HEK293 (cell line): ENCODE data around the gene PRDM11.
A peak's percentile ranks its signal among the peaks of the same experiment; 100 is the strongest.

ENCODE experiments used
- CTCF ChIA-PET: fragments of 350-600 bp; formaldehyde crosslinking; extraction: SDS; loops from one replicate; lab custom pipeline; 2021; ENCODE audit warnings: antibody characterized with exemption; lab: Yijun Ruan, JAX
- POLR2A ChIA-PET: fragments of 300-600 bp; formaldehyde crosslinking; extraction: SDS; loops from one replicate; lab custom pipeline; 2020; ENCODE audit warnings: antibody characterized with exemption, inconsistent platforms; lab: Yijun Ruan, JAX
- H3K27ac ChIP-seq: fragments of 200-500 bp; sonication (Bioruptor generic); 2 replicates; pipeline ENCODE4 v1.5.1; 2014; ENCODE audit warnings: low read depth, low read length, control low read depth, inconsistent platforms; ENCODE audit errors: extremely low read depth
- H3K36me3 ChIP-seq, 2 experiments: fragments of 200-500 bp in 1 of 2; sonication (Bioruptor generic) in 1 of 2; 1 replicate in 1 of 2; 2 replicates in 1 of 2; pipeline ENCODE4 v1.5.1; 2014 to 2017; ENCODE audit warnings: inconsistent platforms in 2 of 2, low read length in 2 of 2; ENCODE audit not compliant: control insufficient read depth in 2 of 2, insufficient read depth in 1 of 2
- H3K4me1 ChIP-seq: fragments of 200-500 bp; sonication (Bioruptor generic); 2 replicates; pipeline ENCODE4 v1.5.1; 2014; ENCODE audit warnings: mild to moderate bottlenecking, low read length, inconsistent platforms; ENCODE audit not compliant: control insufficient read depth, insufficient read depth
- H3K4me3 ChIP-seq: 2 replicates; pipeline ENCODE4 v1.5.1; 2011; ENCODE audit warnings: low read depth, mild to moderate bottlenecking, control low read depth, low read length, moderate library complexity
- H3K9me3 ChIP-seq: fragments of 200-500 bp; sonication (Bioruptor generic); 2 replicates; pipeline ENCODE4 v1.5.1; 2014; ENCODE audit warnings: low read depth, low read length, inconsistent platforms; ENCODE audit not compliant: control insufficient read depth, insufficient read depth
- FEZF1 ChIP-seq: fragments of 450-650 bp; formaldehyde crosslinking; IDR thresholded peaks from 2 replicates; pipeline ENCODE4 v1.5.1; 2016; ENCODE audit warnings: missing biosample characterization, missing genetic modification characterization
- KLF17 ChIP-seq: fragments of 450-650 bp; formaldehyde crosslinking; IDR thresholded peaks from 2 replicates; pipeline ENCODE4 v1.5.1; 2016; ENCODE audit warnings: missing biosample characterization, missing genetic modification characterization
- MEIS1 ChIP-seq: sonication (generic); formaldehyde crosslinking; IDR thresholded peaks from 2 replicates; pipeline ENCODE4 v1.8.1; 2022; ENCODE audit warnings: missing genetic modification reagents, mild to moderate bottlenecking, borderline replicate concordance
- OSR2 ChIP-seq: fragments of 450-650 bp; formaldehyde crosslinking; IDR thresholded peaks from 2 replicates; pipeline ENCODE4 v1.5.1; 2016; ENCODE audit warnings: missing biosample characterization, missing genetic modification characterization
- REPIN1 ChIP-seq: fragments of 450-650 bp; formaldehyde crosslinking; IDR thresholded peaks from 2 replicates; pipeline ENCODE4 v1.5.1; 2017; ENCODE audit warnings: missing biosample characterization, missing genetic modification characterization, low read depth
- WT1 ChIP-seq: fragments of 450-650 bp; formaldehyde crosslinking; IDR thresholded peaks from 2 replicates; pipeline ENCODE4 v1.5.1; 2016; ENCODE audit warnings: missing biosample characterization, missing genetic modification characterization
- ZBTB20 ChIP-seq: fragments of 450-650 bp; formaldehyde crosslinking; IDR thresholded peaks from 2 replicates; pipeline ENCODE4 v1.5.1; 2016; ENCODE audit warnings: missing biosample characterization, missing genetic modification characterization
- ZBTB21 ChIP-seq: fragments of 450-650 bp; formaldehyde crosslinking; IDR thresholded peaks from 2 replicates; pipeline ENCODE4 v1.5.1; 2017; ENCODE audit warnings: missing biosample characterization, missing genetic modification characterization
- ZFHX2 ChIP-seq: fragments of 450-650 bp; formaldehyde crosslinking; conservative IDR thresholded peaks from 2 replicates; pipeline ENCODE4 v1.5.1; 2016; ENCODE audit warnings: missing biosample characterization, missing genetic modification characterization
- ZFP37 ChIP-seq: fragments of 450-650 bp; formaldehyde crosslinking; IDR thresholded peaks from 2 replicates; pipeline ENCODE4 v1.5.1; 2016; ENCODE audit warnings: missing biosample characterization, missing genetic modification characterization
- ZNF155 ChIP-seq: fragments of 450-650 bp; formaldehyde crosslinking; IDR thresholded peaks from 2 replicates; pipeline ENCODE4 v1.5.1; 2016; ENCODE audit warnings: missing biosample characterization, missing genetic modification characterization
- ZNF157 ChIP-seq: fragments of 450-650 bp; formaldehyde crosslinking; IDR thresholded peaks from 2 replicates; pipeline ENCODE4 v1.5.1; 2016; ENCODE audit warnings: missing biosample characterization, missing genetic modification characterization
- ZNF175 ChIP-seq: fragments of 450-650 bp; formaldehyde crosslinking; IDR thresholded peaks from 2 replicates; pipeline ENCODE4 v1.5.1; 2016; ENCODE audit warnings: missing biosample characterization, missing genetic modification characterization
- ZNF211 ChIP-seq: fragments of 450-650 bp; formaldehyde crosslinking; IDR thresholded peaks from 2 replicates; pipeline ENCODE4 v1.5.1; 2016; ENCODE audit warnings: low read depth, missing biosample characterization, missing genetic modification characterization
- ZNF266 ChIP-seq: fragments of 450-650 bp; formaldehyde crosslinking; IDR thresholded peaks from 2 replicates; pipeline ENCODE4 v1.5.1; 2016; ENCODE audit warnings: missing biosample characterization, missing genetic modification characterization, low read depth
- ZNF350 ChIP-seq: fragments of 450-650 bp; formaldehyde crosslinking; IDR thresholded peaks from 2 replicates; pipeline ENCODE4 v1.5.0; 2017; ENCODE audit warnings: missing biosample characterization, mild to moderate bottlenecking, missing genetic modification characterization
- ZNF423 ChIP-seq: fragments of 450-650 bp; formaldehyde crosslinking; IDR thresholded peaks from 2 replicates; pipeline ENCODE4 v1.5.1; 2016; ENCODE audit warnings: missing biosample characterization, missing genetic modification characterization
- ZNF433 ChIP-seq: fragments of 450-650 bp; formaldehyde crosslinking; IDR thresholded peaks from 2 replicates; pipeline ENCODE4 v1.5.1; 2016; ENCODE audit warnings: missing biosample characterization, missing genetic modification characterization, low read depth
- ZNF48 ChIP-seq: fragments of 450-650 bp; formaldehyde crosslinking; IDR thresholded peaks from 2 replicates; pipeline ENCODE4 v1.5.1; 2016; ENCODE audit warnings: missing biosample characterization, missing genetic modification characterization
- ZNF510 ChIP-seq: fragments of 450-650 bp; formaldehyde crosslinking; IDR thresholded peaks from 2 replicates; pipeline ENCODE4 v1.5.1; 2018; ENCODE audit warnings: mild to moderate bottlenecking, missing genetic modification characterization, missing biosample characterization; ENCODE audit not compliant: insufficient replicate concordance
- ZNF623 ChIP-seq: fragments of 450-650 bp; formaldehyde crosslinking; IDR thresholded peaks from 2 replicates; pipeline ENCODE4 v1.5.1; 2016; ENCODE audit warnings: missing biosample characterization, missing genetic modification characterization
- ZNF654 ChIP-seq: fragments of 450-650 bp; formaldehyde crosslinking; IDR thresholded peaks from 2 replicates; pipeline ENCODE4 v1.5.1; 2016; ENCODE audit warnings: low read depth, missing biosample characterization, missing genetic modification characterization
- ZSCAN5A ChIP-seq: fragments of 450-650 bp; formaldehyde crosslinking; IDR thresholded peaks from 2 replicates; pipeline ENCODE4 v1.5.1; 2016; ENCODE audit warnings: missing biosample characterization, missing genetic modification characterization

Gene PRDM11

GRCh38 chr11:45155627-45156180 is 9.3 kb downstream of the PRDM11 start:
- Histone ChIP-seq H3K36me3 (no peaks in the 10 kb centered on the region), H3K4me1 (no peaks in the 10 kb centered on the region), H3K27ac (no peak overlapping the region), H3K4me3 (no peak overlapping the region), H3K9me3 (no peaks in the 10 kb centered on the region)
- ChIA-PET CTCF (interaction anchor here (0.5 to 0.7 kb wide), 3 partner anchors 45 to 148 kb away, joined by 3 read pairs; no protein-coding TSS in a partner anchor), POLR2A (no interaction called here)
- TF ChIP-seq ZNF423 (tag by site-specific recombination): no peak
- TF ChIP-seq ZNF510 (tag by site-specific recombination): no peak
- TF ChIP-seq ZNF654: no peak
- no peak for TF ChIP-seq ZSCAN5A (tag by site-specific recombination)
- no peak for TF ChIP-seq ZNF623 (tag by site-specific recombination)
- no peak for TF ChIP-seq ZNF175 (tag by site-specific recombination)
- TF ChIP-seq REPIN1 (tag by site-specific recombination): no peak
- TF ChIP-seq ZNF157 (tag by site-specific recombination): no peak
- TF ChIP-seq ZFP37 (tag by site-specific recombination): no peak
- TF ChIP-seq ZNF155 (tag by site-specific recombination): no peak
- TF ChIP-seq ZBTB21 (tag by site-specific recombination): no peak
- TF ChIP-seq ZNF350 (tag by site-specific recombination): no peak
- no peak for TF ChIP-seq ZNF48
- no peak for TF ChIP-seq ZFHX2
- no peak for TF ChIP-seq ZNF433 (tag by site-specific recombination)

GRCh38 chr11:45156201-45156600 is 9.8 kb downstream of the PRDM11 start:
- ChIA-PET POLR2A (no interaction called here), CTCF (interaction anchor here (0.6 to 0.7 kb wide), 2 partner anchors 33 to 53 kb away, joined by 3 read pairs; no protein-coding TSS in a partner anchor)
- TF ChIP-seq ZBTB20 (tag by site-specific recombination) (no peak), MEIS1 (CRISPR knock-in tag) (no peak), WT1 (tag by site-specific recombination) (no peak), ZNF211 (tag by site-specific recombination) (no peak), ZNF266 (tag by site-specific recombination) (no peak), OSR2 (tag by site-specific recombination) (no peak)
- H3K36me3 ChIP-seq: no peaks in the 10 kb centered on the region
- H3K9me3 ChIP-seq: no peaks in the 10 kb centered on the region
- no peak overlapping the region for H3K4me3 ChIP-seq
- H3K4me1 ChIP-seq: no peaks in the 10 kb centered on the region
- H3K27ac ChIP-seq: no peak overlapping the region

- ChIA-PET CTCF (interaction anchor here (0.6 kb wide), 1 partner anchor 32 kb away, joined by 3 read pairs; no protein-coding TSS in a partner anchor), POLR2A (no interaction called here)
- Histone ChIP-seq H3K4me1 (no peaks in the 10 kb centered on the region), H3K27ac (no peak overlapping the region), H3K4me3 (no peak overlapping the region), H3K36me3 (no peaks in the 10 kb centered on the region)
- TF ChIP-seq FEZF1: no peak
- 0 out of 2 replicates have a peak, but pooled peaks have one; percentile 30 for TF ChIP-seq KLF17 (tag by site-specific recombination)
- TF ChIP-seq, all 188 proteins: peak for 1
- no peaks in the 10 kb centered on the region for H3K9me3 ChIP-seq
Measured at GRCh38 chr11:45156741-45157140, 10.3 kb downstream of the PRDM11 start.
